ENCODE measurements around the gene PCDHA5. TPM values are rescaled to one million over a fixed set of nuclear protein-coding genes. Genes with fewer than 3 reads are reported as not detected.

The PCDHA5 gene
- total and polyA plus RNA-seq, 10 of the 15 experiments (the other 5 are each of a cell fraction or from before 2014, with no cell fraction given): under 0.01 TPM; not detected in 9

GRCh38 chr5:140785905-140786686 lies 35.3 kb upstream of the PCDHA5 start, which contains the start of gene PCDHA1:
TSS of gene PCDHA1 (plus strand) at chr5:140786140.
- Histone ChIP-seq H3K4me2 (ENCODE audit: control insufficient read depth, insufficient read depth) (no peak within 1 kb of the TSS), H3K27me3 (replicated peaks in 1 of 2; ENCODE audit: control insufficient read depth in 2 of 2, insufficient read depth in 2 of 2, low read length in 1 of 2) (no peaks in the 10 kb centered on the region), H4K20me1 (ENCODE audit: control insufficient read depth, insufficient read depth) (no peaks in the 10 kb centered on the region), H3K36me3 (ENCODE audit: control insufficient read depth in 2 of 2, insufficient read depth in 2 of 2, low read length in 1 of 2) (no peaks in the 10 kb centered on the region), H3K79me2 (ENCODE audit: control insufficient read depth, insufficient read depth, low read length) (no peaks in the 10 kb centered on the region), H3K27ac (ENCODE audit: control insufficient read depth, insufficient read depth) (no peak within 1 kb of the TSS), H3K9me3 (replicated peaks; ENCODE audit: control insufficient read depth, insufficient read depth, low read length) (peaks cover 6% of the 10 kb centered on the region; the same call in 2 of the 3 replicates), H3K4me1 (ENCODE audit: control insufficient read depth, insufficient read depth, low read length) (no peaks in the 10 kb centered on the region), H3K4me3 (no peak within 1 kb of the TSS), H2AFZ (ENCODE audit: control insufficient read depth, low read depth, low read length) (no peak within 1 kb of the TSS), H3K9ac (ENCODE audit: control insufficient read depth, insufficient read depth, low read length) (no peak within 1 kb of the TSS)
- ChIA-PET CTCF (interaction anchor here (0.5 to 1.2 kb wide), 2 partner anchors 9 to 31 kb away, joined by 3 to 4 read pairs; partner anchors contain the start of gene PCDHA2), RAD21 (ENCODE audit: unreplicated experiment) (no interaction called here), POLR2A (no interaction called here), SMC1A (ENCODE audit: uncharacterized antibody, unreplicated experiment) (no interaction called here)
- DNase-seq (ENCODE audit: low read depth, low spot score) (no peak), ATAC-seq (no peak), FAIRE-seq (no peak)
- BruUV-seq (replicated peaks): no TSS peak
- intact Hi-C loops (cut with micrococcal nuclease; ENCODE audit: unreplicated experiment): no loop called here
- WGBS (ENCODE audit: insufficient coverage, insufficient replicate concordance, low lambda C conversion rate, missing lambda C conversion rate): 56% methylated on average over 29 of the region's 29 CpGs
- in situ Hi-C loops (cut with MboI): no loop called here
- no peak for TF ChIP-seq SP1 (IDR thresholded peaks at IDR 0.05; ENCODE audit: low read depth, low read length)
- no peak for TF ChIP-seq SRF (IDR thresholded peaks at IDR 0.05; ENCODE audit: low read depth in 2 of 2, low read length in 2 of 2)
- TF ChIP-seq CBX3 (IDR thresholded peaks at IDR 0.05; ENCODE audit: borderline replicate concordance, low read depth): no peak
- TF ChIP-seq ZNF384 (IDR thresholded peaks at IDR 0.05; ENCODE audit: borderline replicate concordance, low read depth, low read length): no peak
- TF ChIP-seq NFXL1 (IDR thresholded peaks at IDR 0.05; ENCODE audit: borderline replicate concordance): no peak
- TF ChIP-seq IKZF1 (conservative IDR thresholded peaks at IDR 0.05): no peak
- TF ChIP-seq EGR1 (IDR thresholded peaks at IDR 0.05; ENCODE audit: borderline replicate concordance in 1 of 2, low read depth in 2 of 2, low read length in 2 of 2): no peak
- TF ChIP-seq PAX8 (IDR thresholded peaks at IDR 0.05): no peak
- TF ChIP-seq FOXK2 (IDR thresholded peaks at IDR 0.05): no peak
- no peak for TF ChIP-seq FOS (IDR thresholded peaks at IDR 0.05; ENCODE audit: borderline replicate concordance, extremely low read depth, insufficient read length)
- no peak for TF ChIP-seq CREM (IDR thresholded peaks at IDR 0.05; ENCODE audit: low read depth)
- TF ChIP-seq ETV6 (conservative IDR thresholded peaks at IDR 0.05 in 1 of 2, IDR thresholded peaks at IDR 0.05 in 1 of 2; ENCODE audit: borderline replicate concordance in 1 of 2, low read depth in 1 of 2): no peak
- no peak for TF ChIP-seq SUZ12 (IDR thresholded peaks at IDR 0.05; ENCODE audit: unreplicated experiment)
- no peak for TF ChIP-seq BRCA1 (IDR thresholded peaks at IDR 0.05; ENCODE audit: low read depth, low read length)
- TF ChIP-seq NKRF (conservative IDR thresholded peaks at IDR 0.05): no peak
- no peak for TF ChIP-seq BCLAF1 (IDR thresholded peaks at IDR 0.05)
- no peak for TF ChIP-seq POLR2A (IDR thresholded peaks at IDR 0.05; ENCODE audit: low read depth, low read length)
- TF ChIP-seq CTCF (IDR thresholded peaks at IDR 0.05 in 2 of 3, conservative IDR thresholded peaks at IDR 0.05 in 1 of 3; ENCODE audit: control insufficient read depth in 2 of 3, extremely low read depth in 1 of 3, insufficient read depth in 1 of 3, low read depth in 3 of 3, low read length in 3 of 3): no peak; a peak in 1 of 6 replicates
